Cortex of kidney (tissue), 1 donor: ENCODE results near the gene LSAMP.

Source experiments
- DNase-seq: peaks from one replicate; lab custom pipeline; 2025; lab: John Stamatoyannopoulos, UW

The LSAMP gene

GRCh38 chr3:116052602-116053001 is 392.7 kb downstream of the LSAMP start:
- DNase-seq, result no peak

GRCh38 chr3:116051586-116051985 is 393.7 kb downstream of the LSAMP start:
- no peak for DNase-seq

- no peak for DNase-seq
Measured at GRCh38 chr3:116051040-116051439, 394.2 kb downstream of the LSAMP start.

- DNase-seq, result no peak
Measured at GRCh38 chr3:116050311-116050915, 394.9 kb downstream of the LSAMP start.

- no peak for DNase-seq
Measured at GRCh38 chr3:116048991-116049390, 396.3 kb downstream of the LSAMP start.

- no peak for DNase-seq
Measured at GRCh38 chr3:116046350-116046749, 398.9 kb downstream of the LSAMP start.

- DNase-seq, result no peak
Measured at GRCh38 chr3:116045314-116045713, 400.0 kb downstream of the LSAMP start.

- DNase-seq, result no peak
Measured at GRCh38 chr3:116040152-116040551, 405.1 kb downstream of the LSAMP start.

- no peak for DNase-seq
Measured at GRCh38 chr3:116039651-116039985, 405.7 kb downstream of the LSAMP start.

- DNase-seq, result no peak
Measured at GRCh38 chr3:116038968-116039650, 406.2 kb downstream of the LSAMP start.

- DNase-seq, result no peak
Measured at GRCh38 chr3:116037954-116038911, 407.1 kb downstream of the LSAMP start.

- no peak for DNase-seq
Measured at GRCh38 chr3:116035429-116035828, 409.9 kb downstream of the LSAMP start.

GRCh38 chr3:116034794-116035193 is 410.5 kb downstream of the LSAMP start:
- no peak for DNase-seq

GRCh38 chr3:116034086-116034485 is 411.2 kb downstream of the LSAMP start:
- DNase-seq, result no peak

GRCh38 chr3:116033516-116033915 is 411.8 kb downstream of the LSAMP start:
- DNase-seq, result no peak

GRCh38 chr3:116032176-116032575 is 413.1 kb downstream of the LSAMP start:
- no peak for DNase-seq

- no peak for DNase-seq
Measured at GRCh38 chr3:116030131-116030850, 415.0 kb downstream of the LSAMP start.

- no peak for DNase-seq
Measured at GRCh38 chr3:116029266-116029665, 416.0 kb downstream of the LSAMP start.

- DNase-seq, result no peak
Measured at GRCh38 chr3:116028157-116028556, 417.1 kb downstream of the LSAMP start.

GRCh38 chr3:116020989-116021388 is 424.3 kb downstream of the LSAMP start:
- no peak for DNase-seq

GRCh38 chr3:116020495-116020894 is 424.8 kb downstream of the LSAMP start:
- DNase-seq, result no peak

- DNase-seq, result no peak
Measured at GRCh38 chr3:116019254-116019763, 426.0 kb downstream of the LSAMP start.
